GM21619 (cell line): ENCODE measurements around the gene SLC35A5.

Experiments
- ATAC-seq: cut with Tn5 transposase; IDR thresholded peaks from one replicate; pipeline ENCODE4 v1.9.1; 2021; ENCODE audit not compliant: unreplicated experiment

Gene SLC35A5

DNA sequence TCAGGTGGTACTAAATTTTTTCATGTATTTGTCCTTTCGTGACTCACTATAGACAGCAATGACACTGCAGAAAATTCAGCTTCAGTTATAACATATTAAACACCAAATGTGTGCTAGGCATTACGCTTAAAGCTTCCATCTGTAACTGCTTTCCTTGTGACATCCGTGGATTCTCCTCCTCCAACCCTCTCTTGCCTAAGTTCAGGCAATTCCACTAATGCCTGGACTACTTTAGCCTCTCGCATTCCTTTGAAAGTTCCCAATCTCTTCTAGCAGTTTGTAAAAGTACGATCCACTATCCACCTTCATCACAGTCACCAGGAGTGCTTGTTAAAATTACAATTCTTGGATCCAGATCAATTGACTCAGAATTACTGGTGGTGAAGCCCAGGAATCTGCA, 61.4 kb downstream of the SLC35A5 start:
- no peak for ATAC-seq

DNA sequence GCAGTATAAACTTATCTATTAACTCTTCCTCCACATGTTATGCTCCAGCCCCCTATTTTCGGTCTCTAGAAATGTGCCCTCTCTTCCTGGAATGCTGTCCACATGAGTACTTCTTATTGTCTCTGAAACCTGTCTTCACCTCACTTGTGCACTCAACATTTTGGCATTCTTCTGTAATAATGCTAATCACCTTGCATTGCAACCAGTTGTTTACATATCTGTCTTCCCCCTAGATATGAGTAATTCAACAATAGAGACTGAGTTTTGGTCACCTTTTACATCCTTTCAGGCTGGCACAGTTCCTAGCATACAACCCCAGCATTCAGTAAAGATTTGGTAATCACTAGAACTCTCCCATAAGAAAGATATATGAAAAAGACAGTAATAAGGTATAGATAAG, 61.9 kb downstream of the SLC35A5 start:
- ATAC-seq = no peak

DNA sequence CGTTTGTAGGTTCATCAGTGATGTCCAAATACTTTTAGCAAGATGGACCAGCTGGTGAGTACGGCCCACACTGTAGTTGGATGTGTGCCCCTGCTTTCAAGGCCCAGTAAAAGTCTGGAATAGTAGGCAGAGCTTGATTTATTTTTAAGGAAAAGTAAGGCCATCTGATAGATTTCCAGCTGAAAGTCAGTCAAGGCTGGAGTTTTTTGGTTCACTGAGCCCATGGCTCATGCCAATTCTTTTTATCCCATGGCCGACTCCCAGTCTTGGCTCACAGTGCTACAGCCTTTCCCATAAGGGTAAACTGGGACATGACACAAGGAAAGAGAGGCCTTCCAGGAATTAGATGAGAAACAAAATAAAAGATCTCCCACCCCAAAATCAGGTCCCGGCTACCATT, 65.6 kb downstream of the SLC35A5 start:
- no peak for ATAC-seq

GRCh38 chr3:112627919-112628466, 66.1 kb downstream of the SLC35A5 start:
- ATAC-seq = no peak

GRCh38 chr3:112629425-112629824, 67.6 kb downstream of the SLC35A5 start:
- no peak for ATAC-seq

GRCh38 chr3:112631257-112631656, 69.4 kb downstream of the SLC35A5 start:
- ATAC-seq = no peak

GRCh38 chr3:112632596-112632995, 70.8 kb downstream of the SLC35A5 start:
- no peak for ATAC-seq

- ATAC-seq = no peak
Measured at GRCh38 chr3:112633191-112633590, 71.3 kb downstream of the SLC35A5 start.

DNA sequence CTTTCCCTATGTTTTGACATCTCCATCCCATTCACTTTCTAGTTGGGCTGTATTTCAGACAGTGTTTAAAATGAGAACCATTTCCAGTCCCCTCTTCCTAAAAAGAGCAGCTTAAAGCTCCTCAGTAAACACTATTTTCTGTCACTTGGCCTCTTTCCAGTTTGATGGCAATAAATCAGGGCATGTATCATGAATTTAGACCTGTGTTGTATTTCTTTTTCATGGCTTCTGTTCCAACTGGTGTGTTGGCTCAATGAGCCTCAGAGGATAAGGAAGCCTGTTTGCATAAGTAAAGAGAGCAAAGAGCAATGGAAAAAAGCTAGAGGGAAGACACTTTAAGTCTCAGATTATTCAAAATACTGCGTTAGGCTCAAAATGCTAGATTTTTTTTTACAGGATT, 71.9 kb downstream of the SLC35A5 start:
- no peak for ATAC-seq

DNA sequence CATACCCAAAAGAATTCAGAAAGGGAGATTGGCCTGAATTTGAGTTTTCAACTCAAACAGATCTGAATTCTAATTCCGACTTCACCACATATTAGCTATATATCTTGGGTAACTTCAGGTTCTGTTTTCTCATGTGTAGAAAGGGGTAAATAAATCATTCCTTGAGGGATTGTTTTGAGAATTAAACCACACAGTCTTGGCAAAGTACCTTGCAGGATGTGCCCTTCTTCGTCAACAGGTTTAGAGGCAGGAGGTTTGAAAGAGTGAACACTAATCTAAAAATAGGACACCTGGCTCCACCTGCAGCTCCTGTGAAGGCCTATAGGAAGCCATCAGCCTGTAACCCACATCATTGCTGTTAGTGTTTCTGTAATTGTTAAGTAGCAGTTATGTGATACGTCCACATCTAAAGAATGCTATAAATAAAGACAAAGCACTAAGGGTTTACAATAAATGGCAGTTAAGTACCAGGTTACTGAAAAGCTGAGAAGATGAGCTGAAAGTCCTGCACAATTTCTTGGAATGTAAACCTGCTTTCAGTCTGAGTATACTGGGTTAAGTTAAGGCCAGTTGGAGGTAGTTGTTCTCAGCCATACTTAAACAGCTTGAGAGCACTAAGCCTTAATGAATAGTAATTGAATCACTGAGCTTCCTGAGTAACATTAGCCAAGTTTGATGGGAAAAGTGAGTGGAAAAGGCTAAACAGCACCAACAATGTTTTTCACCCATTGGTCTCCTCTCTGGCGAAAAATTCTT, 73.1 kb downstream of the SLC35A5 start:
- ATAC-seq = no peak
